GM06990 (cell line): ENCODE measurements around the gene GPC6.

Experiments used
- DNase-seq: peaks from one replicate; pipeline ENCODE4 v3.0.0-alpha.2; 2011; ENCODE audit not compliant: insufficient read length; ENCODE audit errors: extremely low read depth
- H3K27me3 ChIP-seq: replicated peaks from 2 replicates; pipeline ENCODE4 v1.6.0; 2011; ENCODE audit warnings: low read length; ENCODE audit not compliant: control insufficient read depth, insufficient read depth
- H3K36me3 ChIP-seq: 2 replicates; pipeline ENCODE4 v1.5.1; 2011; ENCODE audit warnings: low read length; ENCODE audit not compliant: control insufficient read depth, insufficient read depth
- H3K4me3 ChIP-seq: replicated peaks from 2 replicates; pipeline ENCODE4 v1.5.1; 2011; ENCODE audit warnings: low read depth, mild to moderate bottlenecking, control low read depth, low read length
- CTCF ChIP-seq: IDR thresholded peaks from 2 replicates; pipeline ENCODE4 v1.5.1; 2011; ENCODE audit warnings: low read length, control low read depth, mild to moderate bottlenecking, inconsistent platforms; ENCODE audit not compliant: insufficient read depth, poor library complexity, severe bottlenecking

Gene GPC6

GRCh38 chr13:93932901-93933300 is 706.3 kb downstream of the GPC6 start:
- DNase-seq: no peak
- Histone ChIP-seq H3K4me3 (no peak overlapping the region), H3K36me3 (no peaks in the 10 kb centered on the region), H3K27me3 (no peaks in the 10 kb centered on the region)
- TF ChIP-seq CTCF: no peak

GRCh38 chr13:93936901-93937300 is 710.3 kb downstream of the GPC6 start:
- no peak for DNase-seq
- TF ChIP-seq CTCF: no peak
- no peak overlapping the region for H3K4me3 ChIP-seq
- H3K36me3 ChIP-seq: no peaks in the 10 kb centered on the region
- no peaks in the 10 kb centered on the region for H3K27me3 ChIP-seq

GRCh38 chr13:93941444-93941843 is 714.8 kb downstream of the GPC6 start:
- no peak overlapping the region for H3K4me3 ChIP-seq
- no peaks in the 10 kb centered on the region for H3K27me3 ChIP-seq
- TF ChIP-seq CTCF: no peak
- H3K36me3 ChIP-seq: no peaks in the 10 kb centered on the region
- no peak for DNase-seq

- TF ChIP-seq CTCF: no peak
- H3K36me3 ChIP-seq: no peaks in the 10 kb centered on the region
- DNase-seq: no peak
Observed at GRCh38 chr13:93942016-93942415, 715.4 kb downstream of the GPC6 start.

GRCh38 chr13:93945621-93946020 is 719.0 kb downstream of the GPC6 start:
- Histone ChIP-seq H3K27me3 (no peaks in the 10 kb centered on the region), H3K36me3 (no peaks in the 10 kb centered on the region), H3K4me3 (no peak overlapping the region)
- no peak for DNase-seq
- no peak for TF ChIP-seq CTCF

More at GRCh38 chr13:93942016-93942415, 715.4 kb downstream of the GPC6 start:
- Histone ChIP-seq H3K27me3 (no peaks in the 10 kb centered on the region), H3K4me3 (no peak overlapping the region)

- DNase-seq: no peak
- Histone ChIP-seq H3K36me3 (no peaks in the 10 kb centered on the region), H3K27me3 (no peaks in the 10 kb centered on the region), H3K4me3 (no peak overlapping the region)
- no peak for TF ChIP-seq CTCF
Observed at GRCh38 chr13:93946994-93947393, 720.4 kb downstream of the GPC6 start.
